GM23338 (cell line): Measurements from ENCODE around the gene VNN1. TPM values are rescaled to one million over a fixed set of nuclear protein-coding genes. Genes with fewer than 3 reads are reported as not detected.

Source experiments
- ATAC-seq: fragments of 200-7000 bp; cut with Tn5 transposase; 3 replicates; pipeline ENCODE4 v1.9.1; 2020
- DNase-seq: peaks from one replicate; pipeline ENCODE4 v3.0.0-alpha.2; 2015; ENCODE audit warnings: low spot score
- H2AFZ ChIP-seq: fragments of 200-600 bp; sonication (generic); 2 replicates; pipeline ENCODE4 v1.8.0; 2016; ENCODE audit warnings: antibody characterized with exemption, mild to moderate bottlenecking, moderate library complexity
- H3F3A ChIP-seq: fragments of 200-600 bp; sonication (generic); replicated peaks from 2 replicates; pipeline ENCODE4 v1.8.0; 2017; ENCODE audit warnings: antibody characterized with exemption, mixed run types, low read depth
- H3K27ac ChIP-seq: fragments of 200-600 bp; sonication (generic); 2 replicates; pipeline ENCODE4 v1.6.1; 2016; ENCODE audit warnings: low read depth
- H3K27me3 ChIP-seq: fragments of 200-600 bp; sonication (generic); 2 replicates; pipeline ENCODE4 v1.8.0; 2016; ENCODE audit warnings: mild to moderate bottlenecking, mixed run types, moderate library complexity; ENCODE audit not compliant: insufficient read depth
- H3K36me3 ChIP-seq: fragments of 200-600 bp; sonication (generic); 2 replicates; pipeline ENCODE4 v1.8.0; 2016; ENCODE audit warnings: mild to moderate bottlenecking; ENCODE audit not compliant: insufficient read depth
- H3K4me1 ChIP-seq: fragments of 200-600 bp; sonication (generic); 2 replicates; pipeline ENCODE4 v1.8.0; 2016; ENCODE audit warnings: mild to moderate bottlenecking, moderate library complexity; ENCODE audit not compliant: insufficient read depth
- H3K4me2 ChIP-seq: fragments of 200-600 bp; sonication (generic); 2 replicates; pipeline ENCODE4 v1.7.1; 2017; ENCODE audit warnings: mixed run types
- H3K4me3 ChIP-seq: fragments of 200-600 bp; sonication (generic); 2 replicates; pipeline ENCODE4 v1.6.1; 2016; ENCODE audit warnings: mixed run types
- H3K79me2 ChIP-seq: fragments of 200-600 bp; sonication (generic); replicated peaks from 2 replicates; pipeline ENCODE4 v1.8.0; 2017; ENCODE audit warnings: mild to moderate bottlenecking; ENCODE audit not compliant: insufficient read depth
- H3K9me2 ChIP-seq: fragments of 200-600 bp; sonication (generic); 2 replicates; pipeline ENCODE4 v1.8.0; 2017; ENCODE audit not compliant: insufficient read depth
- H4K20me1 ChIP-seq: fragments of 200-600 bp; sonication (generic); replicated peaks from 2 replicates; pipeline ENCODE4 v1.8.0; 2017; ENCODE audit warnings: mild to moderate bottlenecking; ENCODE audit not compliant: insufficient read depth
- H3K27ac Mint-ChIP-seq: 2 replicates; pipeline ENCODE4 v1.8.0; 2020; ENCODE audit warnings: inconsistent platforms, mild to moderate bottlenecking, moderate library complexity, mixed read lengths
- H3K27me3 Mint-ChIP-seq: 3 replicates; pipeline ENCODE4 v1.8.0; 2022; ENCODE audit warnings: low read depth, mild to moderate bottlenecking, moderate library complexity, mixed read lengths, inconsistent platforms; ENCODE audit not compliant: insufficient read depth, poor library complexity
- H3K36me3 Mint-ChIP-seq: 3 replicates; pipeline ENCODE4 v1.8.0; 2021; ENCODE audit warnings: low read depth, mild to moderate bottlenecking, inconsistent platforms, moderate library complexity, mixed read lengths
- H3K4me1 Mint-ChIP-seq: 3 replicates; pipeline ENCODE4 v1.8.0; 2020; ENCODE audit warnings: mild to moderate bottlenecking, inconsistent platforms, mixed read lengths
- H3K4me3 Mint-ChIP-seq: 3 replicates; pipeline ENCODE4 v1.8.0; 2021; ENCODE audit warnings: moderate library complexity, mild to moderate bottlenecking, inconsistent platforms, mixed read lengths
- H3K9me3 Mint-ChIP-seq: 3 replicates; pipeline ENCODE4 v1.8.0; 2020; ENCODE audit warnings: moderate library complexity, mild to moderate bottlenecking, inconsistent platforms, mixed read lengths
- CREB1 ChIP-seq: fragments of 250-450 bp; sonication (Bioruptor Pico); IDR thresholded peaks from 2 replicates; pipeline ENCODE4 v1.5.0; 2020; ENCODE audit warnings: low read depth, mild to moderate bottlenecking, moderate library complexity
- EZH2 ChIP-seq: fragments of 200-600 bp; sonication (generic); IDR thresholded peaks from one replicate; pipeline ENCODE4 v1.8.0; 2017; ENCODE audit warnings: antibody characterized with exemption, mild to moderate bottlenecking, low read depth; ENCODE audit not compliant: unreplicated experiment
- EZH2phosphoT487 ChIP-seq: fragments of 200-600 bp; sonication (generic); IDR thresholded peaks from one replicate; pipeline ENCODE4 v1.8.1; 2018; ENCODE audit warnings: antibody characterized with exemption; ENCODE audit not compliant: unreplicated experiment
- JUNB ChIP-seq: IDR thresholded peaks from one replicate; pipeline ENCODE4 v1.6.1; 2016; ENCODE audit warnings: antibody characterized with exemption; ENCODE audit not compliant: unreplicated experiment
- NANOG ChIP-seq: IDR thresholded peaks from 2 replicates; pipeline ENCODE4 v1.6.1; 2016; ENCODE audit warnings: antibody characterized with exemption, borderline replicate concordance
- POLR2AphosphoS5 ChIP-seq: IDR thresholded peaks from 2 replicates; pipeline ENCODE4 v1.6.1; 2016; ENCODE audit warnings: antibody characterized with exemption, low read depth
- STAT1 ChIP-seq: IDR thresholded peaks from one replicate; pipeline ENCODE4 v1.6.1; 2016; ENCODE audit warnings: antibody characterized with exemption; ENCODE audit not compliant: unreplicated experiment
- ZNF114 ChIP-seq: fragments of 250-450 bp; sonication (Bioruptor Pico); IDR thresholded peaks from 2 replicates; pipeline ENCODE4 v1.5.0; 2020; ENCODE audit warnings: mild to moderate bottlenecking, moderate library complexity
- ZNF462 ChIP-seq: fragments of 250-450 bp; sonication (Bioruptor Pico); IDR thresholded peaks from 2 replicates; pipeline ENCODE4 v1.5.0; 2020; ENCODE audit warnings: mild to moderate bottlenecking, moderate library complexity
- polyA plus RNA-seq: library from polyadenylated mRNA; unstranded; fragments of >200 nt; fragmentation: Nextera tagmentation; extraction: Ambion mirVana; gene quantifications from 2 replicates; pipeline ENCODE4 v1.2.1, GENCODE V29; 2016
- total RNA-seq: library from RNA; depleted of rRNA; stranded (reverse); fragments of >200 nt; shearing (Covaris generic); gene quantifications from 2 replicates; pipeline ENCODE4 v1.2.3, GENCODE V29; 2014
- TF ChIP-seq, protein P1 (sequence below): IDR thresholded peaks from 2 replicates; pipeline ENCODE4 v1.6.1; 2016; ENCODE audit warnings: antibody characterized with exemption

Gene VNN1
- total and polyA plus RNA-seq, 2 experiments from 2014 or later = not detected

GRCh38 chr6:132751828-132752227 lies 38.0 kb upstream of the VNN1 start:
- Histone ChIP-seq H3K4me1 (no peaks in the 10 kb centered on the region), H3K27me3 (no peaks in the 10 kb centered on the region), H3F3A (no peaks in the 10 kb centered on the region), H3K27ac (no peak overlapping the region), H4K20me1 (no peaks in the 10 kb centered on the region), H3K9me2 (no peaks in the 10 kb centered on the region), H3K79me2 (no peaks in the 10 kb centered on the region), H2AFZ (no peak overlapping the region), H3K4me2 (no peak overlapping the region), H3K36me3 (no peaks in the 10 kb centered on the region), H3K4me3 (no peak overlapping the region)
- H3K27ac Mint-ChIP-seq = no peak overlapping the region
- DNase-seq = no peak
- H3K4me1 Mint-ChIP-seq = no peaks in the 10 kb centered on the region
- H3K4me3 Mint-ChIP-seq = no peak overlapping the region
- H3K27me3 Mint-ChIP-seq = no peaks in the 10 kb centered on the region
- no peak for TF ChIP-seq JUNB
- TF ChIP-seq POLR2AphosphoS5 = no peak
- TF ChIP-seq CREB1 (CRISPR knock-in tag) = no peak
- no peak for TF ChIP-seq NANOG
- TF ChIP-seq, protein P1, sequence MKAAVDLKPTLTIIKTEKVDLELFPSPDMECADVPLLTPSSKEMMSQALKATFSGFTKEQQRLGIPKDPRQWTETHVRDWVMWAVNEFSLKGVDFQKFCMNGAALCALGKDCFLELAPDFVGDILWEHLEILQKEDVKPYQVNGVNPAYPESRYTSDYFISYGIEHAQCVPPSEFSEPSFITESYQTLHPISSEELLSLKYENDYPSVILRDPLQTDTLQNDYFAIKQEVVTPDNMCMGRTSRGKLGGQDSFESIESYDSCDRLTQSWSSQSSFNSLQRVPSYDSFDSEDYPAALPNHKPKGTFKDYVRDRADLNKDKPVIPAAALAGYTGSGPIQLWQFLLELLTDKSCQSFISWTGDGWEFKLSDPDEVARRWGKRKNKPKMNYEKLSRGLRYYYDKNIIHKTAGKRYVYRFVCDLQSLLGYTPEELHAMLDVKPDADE = no peak
- TF ChIP-seq STAT1 = no peak
- TF ChIP-seq ZNF462 = no peak
- no peak for TF ChIP-seq EZH2
- TF ChIP-seq EZH2phosphoT487 = no peak
- TF ChIP-seq ZNF114 = no peak
- ATAC-seq = no peak
- H3K36me3 Mint-ChIP-seq = no peaks in the 10 kb centered on the region
- H3K9me3 Mint-ChIP-seq = no peaks in the 10 kb centered on the region
